ENCODE data around the gene FCHO2.
"Not testable (repeated sequence)": the region's sequence is repeated elsewhere in the genome, so short reads cannot be mapped to it uniquely, and the experiment has no call there.

FCHO2 gene

GRCh38 chr5:72955768-72956323, at the start of gene FCHO2:
FCHO2 (plus strand) TSS chr5:72956041; CDS start chr5:72956097, 56 bp downstream.
- no peak for FAIRE-seq

GRCh38 chr5:72906806-72907205, 49.0 kb upstream of the FCHO2 start:
- FAIRE-seq, result no peak

- no peak for FAIRE-seq
Measured at GRCh38 chr5:72908664-72909063, 47.2 kb upstream of the FCHO2 start.

- no peak for FAIRE-seq
Measured at GRCh38 chr5:72917371-72917776, 38.5 kb upstream of the FCHO2 start.

GRCh38 chr5:72920690-72921502, 34.9 kb upstream of the FCHO2 start:
- FAIRE-seq, result no peak

- FAIRE-seq, result no peak
Measured at GRCh38 chr5:72921886-72922285, 34.0 kb upstream of the FCHO2 start.

- no peak for FAIRE-seq
Measured at GRCh38 chr5:72922422-72922821, 33.4 kb upstream of the FCHO2 start.

- FAIRE-seq, result no peak
Measured at GRCh38 chr5:72925336-72926010, 30.4 kb upstream of the FCHO2 start.

GRCh38 chr5:72932686-72933085, 23.2 kb upstream of the FCHO2 start:
- not testable (repeated sequence) for FAIRE-seq

GRCh38 chr5:72934953-72935725, 20.7 kb upstream of the FCHO2 start:
- FAIRE-seq, result not testable (repeated sequence)

- no peak for FAIRE-seq
Measured at GRCh38 chr5:72936893-72937292, 18.9 kb upstream of the FCHO2 start.

GRCh38 chr5:72937517-72938061, 18.3 kb upstream of the FCHO2 start:
- FAIRE-seq, result no peak

- no peak for FAIRE-seq
Measured at GRCh38 chr5:72938206-72938605, 17.6 kb upstream of the FCHO2 start.

- FAIRE-seq, result no peak
Measured at GRCh38 chr5:72940082-72940481, 15.8 kb upstream of the FCHO2 start.

- FAIRE-seq, result no peak
Measured at GRCh38 chr5:72943307-72943706, 12.5 kb upstream of the FCHO2 start.

- FAIRE-seq, result no peak
Measured at GRCh38 chr5:72947498-72947897, 8.3 kb upstream of the FCHO2 start.

- FAIRE-seq, result no peak
Measured at GRCh38 chr5:72949481-72949880, 6.4 kb upstream of the FCHO2 start.

- FAIRE-seq, result no peak
Measured at GRCh38 chr5:72951671-72952468, 4.0 kb upstream of the FCHO2 start.

- FAIRE-seq, result no peak
Measured at GRCh38 chr5:72954389-72954788, 1.5 kb upstream of the FCHO2 start.

- no peak for FAIRE-seq
Measured at GRCh38 chr5:72955143-72955767, 586 bp upstream of the FCHO2 start.
